CD4-positive, CD25-positive, alpha-beta regulatory T cell (primary cell): Measurements from ENCODE around the gene DPYSL4. TPM values are rescaled to one million over a fixed set of nuclear protein-coding genes. Genes with fewer than 3 reads are reported as not detected.

ENCODE experiments used
- ATAC-seq, 2 donors: fragments of 150-1000 bp; cut with Tn5 transposase; one replicate each; pipeline ENCODE4 v1.10.0; 2021; ENCODE audit warnings: low read depth in 2 of 2, moderate number of reproducible peaks in 2 of 2, moderate library complexity in 1 of 2
- DNase-seq, 3 donors: peaks; one replicate each; pipeline versions ENCODE4 v3.0.0 to v3.0.0-alpha.2; 2012 to 2022; ENCODE audit warnings: mixed read lengths in 1 of 3
- H3K27ac ChIP-seq: one replicate; pipeline ENCODE4 v1.7.0; 2013; ENCODE audit warnings: mild to moderate bottlenecking, low read length; ENCODE audit not compliant: insufficient read depth, poor library complexity, severe bottlenecking
- H3K27me3 ChIP-seq: one replicate; pipeline ENCODE4 v1.7.0; 2013; ENCODE audit warnings: low read length; ENCODE audit not compliant: control insufficient read depth, insufficient read depth
- H3K36me3 ChIP-seq: one replicate; pipeline ENCODE4 v1.7.0; 2013; ENCODE audit warnings: mild to moderate bottlenecking, low read length, moderate library complexity; ENCODE audit not compliant: control insufficient read depth, insufficient read depth
- H3K4me1 ChIP-seq: 2 replicates; pipeline ENCODE4 v1.7.0; 2013; ENCODE audit warnings: mild to moderate bottlenecking, low read length; ENCODE audit not compliant: insufficient read depth, control insufficient read depth, poor library complexity, severe bottlenecking
- H3K4me3 ChIP-seq: one replicate; pipeline ENCODE4 v1.7.0; 2013; ENCODE audit warnings: low read depth, mild to moderate bottlenecking, low read length, moderate library complexity
- H3K9me3 ChIP-seq, 2 experiments: 1 replicate in 1 of 2; 2 replicates in 1 of 2; pipeline ENCODE4 v1.7.0; 2013; ENCODE audit warnings: low read length in 2 of 2, mild to moderate bottlenecking in 1 of 2, moderate library complexity in 1 of 2; ENCODE audit not compliant: control insufficient read depth in 2 of 2
- H3K27ac Mint-ChIP-seq, 3 donors: one replicate each; pipeline ENCODE4 v1.8.0; 2020 to 2022; ENCODE audit warnings: mild to moderate bottlenecking in 3 of 3, mixed read lengths in 3 of 3, moderate library complexity in 2 of 3
- H3K27me3 Mint-ChIP-seq: one replicate; pipeline ENCODE4 v1.8.0; 2022; ENCODE audit warnings: mild to moderate bottlenecking, mixed read lengths
- H3K36me3 Mint-ChIP-seq: one replicate; pipeline ENCODE4 v1.8.0; 2020; ENCODE audit warnings: mixed read lengths
- H3K4me1 Mint-ChIP-seq, 4 donors: one replicate each; pipeline ENCODE4 v1.8.0; 2020 to 2022; ENCODE audit warnings: mixed read lengths in 4 of 4, mild to moderate bottlenecking in 1 of 4
- H3K4me3 Mint-ChIP-seq, 4 donors: one replicate each; pipeline ENCODE4 v1.8.0; 2020 to 2022; ENCODE audit warnings: mild to moderate bottlenecking in 4 of 4, mixed read lengths in 4 of 4, moderate library complexity in 3 of 4
- H3K9me3 Mint-ChIP-seq, 7 donors: one replicate each; pipeline ENCODE4 v1.8.0; 2020 to 2022; ENCODE audit warnings: mixed read lengths in 7 of 7, mild to moderate bottlenecking in 3 of 7, moderate library complexity in 2 of 7
- polyA plus RNA-seq, 4 donors: library from polyadenylated mRNA; unstranded; fragments of 300-500 nt; fragmentation: Illumina TruSeq; gene quantifications; one replicate each; pipeline ENCODE4 v1.2.3, GENCODE V29; 2021
- total RNA-seq: library from RNA; stranded (reverse); gene quantifications from one replicate; pipeline ENCODE4 v1.2.3, GENCODE V29; 2022

The DPYSL4 gene
- total and polyA plus RNA-seq, 5 donors from 2014 or later: 1.2 to 1.9 TPM; not detected in 3

- no peak overlapping the region for H3K27ac Mint-ChIP-seq
- no peaks in the 10 kb centered on the region for H3K27me3 Mint-ChIP-seq
- Histone ChIP-seq H3K27ac (no peak overlapping the region), H3K9me3 (no peaks in the 10 kb centered on the region), H3K4me3 (no peak overlapping the region), H3K27me3 (no peaks in the 10 kb centered on the region), H3K4me1 (no peaks in the 10 kb centered on the region), H3K36me3 (no peaks in the 10 kb centered on the region)
- H3K9me3 Mint-ChIP-seq: no peaks in the 10 kb centered on the region
- H3K4me3 Mint-ChIP-seq: no peak overlapping the region
- H3K36me3 Mint-ChIP-seq: no peaks in the 10 kb centered on the region
- ATAC-seq (no peak), DNase-seq (no peak)
- H3K4me1 Mint-ChIP-seq: peaks cover 0 to 1% (median under 1%) of the 10 kb centered on the region in 4 donors
Measured at GRCh38 chr10:132237871-132238270, 51.1 kb downstream of the DPYSL4 start.

GRCh38 chr10:132238371-132239125 is 51.8 kb downstream of the DPYSL4 start:
- Mint-ChIP-seq H3K4me3 (no peak overlapping the region), H3K4me1 (no peaks in the 10 kb centered on the region), H3K9me3 (no peaks in the 10 kb centered on the region), H3K27me3 (no peaks in the 10 kb centered on the region), H3K27ac (peak overlapping the region in 1 of 3 donors; percentile 59), H3K36me3 (no peaks in the 10 kb centered on the region)
- no peaks in the 10 kb centered on the region for H3K27me3 ChIP-seq
- ATAC-seq (no peak), DNase-seq (no peak)
- H3K36me3 ChIP-seq: no peaks in the 10 kb centered on the region
- no peak overlapping the region for H3K27ac ChIP-seq
- no peaks in the 10 kb centered on the region for H3K9me3 ChIP-seq
- H3K4me3 ChIP-seq: no peak overlapping the region
- H3K4me1 ChIP-seq: no peaks in the 10 kb centered on the region

GRCh38 chr10:132239126-132240031 is 52.6 kb downstream of the DPYSL4 start:
- no peaks in the 10 kb centered on the region for H3K36me3 Mint-ChIP-seq
- no peaks in the 10 kb centered on the region for H3K27me3 ChIP-seq
- H3K9me3 Mint-ChIP-seq: no peaks in the 10 kb centered on the region
- H3K27me3 Mint-ChIP-seq: no peaks in the 10 kb centered on the region
- H3K4me1 ChIP-seq: no peaks in the 10 kb centered on the region
- no peak overlapping the region for H3K4me3 ChIP-seq
- H3K9me3 ChIP-seq: no peaks in the 10 kb centered on the region
- no peaks in the 10 kb centered on the region for H3K36me3 ChIP-seq
- no peak overlapping the region for H3K27ac ChIP-seq
- H3K27ac Mint-ChIP-seq: peak overlapping the region in 1 of 3 donors; percentile 55
- no peaks in the 10 kb centered on the region for H3K4me1 Mint-ChIP-seq
- H3K4me3 Mint-ChIP-seq: no peak overlapping the region
- ATAC-seq: no peak
- no peak for DNase-seq

- Mint-ChIP-seq H3K4me3 (no peak overlapping the region), H3K4me1 (no peaks in the 10 kb centered on the region), H3K36me3 (no peaks in the 10 kb centered on the region), H3K9me3 (no peaks in the 10 kb centered on the region), H3K27me3 (no peaks in the 10 kb centered on the region), H3K27ac (no peak overlapping the region)
- Histone ChIP-seq H3K27ac (no peak overlapping the region), H3K36me3 (no peaks in the 10 kb centered on the region), H3K27me3 (no peaks in the 10 kb centered on the region), H3K4me1 (no peaks in the 10 kb centered on the region), H3K9me3 (no peaks in the 10 kb centered on the region), H3K4me3 (no peak overlapping the region)
- DNase-seq: no peak
- ATAC-seq: no peak
Measured at GRCh38 chr10:132240156-132240555, 53.4 kb downstream of the DPYSL4 start.

- Histone ChIP-seq H3K36me3 (no peaks in the 10 kb centered on the region), H3K4me1 (no peaks in the 10 kb centered on the region), H3K27me3 (no peaks in the 10 kb centered on the region), H3K27ac (no peak overlapping the region), H3K9me3 (no peaks in the 10 kb centered on the region), H3K4me3 (no peak overlapping the region)
- DNase-seq (no peak), ATAC-seq (no peak)
- Mint-ChIP-seq H3K27me3 (no peaks in the 10 kb centered on the region), H3K36me3 (no peaks in the 10 kb centered on the region), H3K4me1 (no peaks in the 10 kb centered on the region), H3K27ac (no peak overlapping the region), H3K4me3 (no peak overlapping the region), H3K9me3 (no peaks in the 10 kb centered on the region)
Measured at GRCh38 chr10:132240581-132240980, 53.8 kb downstream of the DPYSL4 start.

- H3K27me3 Mint-ChIP-seq: no peaks in the 10 kb centered on the region
- DNase-seq (no peak), ATAC-seq (no peak)
- Histone ChIP-seq H3K27ac (no peak overlapping the region), H3K4me3 (no peak overlapping the region), H3K9me3 (no peaks in the 10 kb centered on the region), H3K36me3 (no peaks in the 10 kb centered on the region), H3K27me3 (no peaks in the 10 kb centered on the region), H3K4me1 (no peaks in the 10 kb centered on the region)
- no peaks in the 10 kb centered on the region for H3K36me3 Mint-ChIP-seq
- H3K27ac Mint-ChIP-seq: no peak overlapping the region
- no peak overlapping the region for H3K4me3 Mint-ChIP-seq
- H3K9me3 Mint-ChIP-seq: no peaks in the 10 kb centered on the region
- H3K4me1 Mint-ChIP-seq: no peaks in the 10 kb centered on the region
Measured at GRCh38 chr10:132241086-132241485, 54.3 kb downstream of the DPYSL4 start.

GRCh38 chr10:132241496-132241895 is 54.7 kb downstream of the DPYSL4 start:
- Histone ChIP-seq H3K4me3 (no peak overlapping the region), H3K9me3 (no peaks in the 10 kb centered on the region), H3K4me1 (no peaks in the 10 kb centered on the region), H3K36me3 (no peaks in the 10 kb centered on the region), H3K27me3 (no peaks in the 10 kb centered on the region), H3K27ac (no peak overlapping the region)
- Mint-ChIP-seq H3K27ac (no peak overlapping the region), H3K4me3 (no peak overlapping the region), H3K4me1 (no peaks in the 10 kb centered on the region), H3K36me3 (no peaks in the 10 kb centered on the region), H3K9me3 (no peaks in the 10 kb centered on the region), H3K27me3 (no peaks in the 10 kb centered on the region)
- no peak for ATAC-seq
- DNase-seq: no peak
